Cardiac muscle cell (in vitro differentiated cells and primary cell): ENCODE results near the gene R3HDM2. TPM values are rescaled to one million over a fixed set of nuclear protein-coding genes. Genes with fewer than 3 reads are reported as not detected.

Source experiments
- DNase-seq, 2 donors: peaks; one replicate each; pipeline versions ENCODE4 v3.0.0 to v3.0.0-alpha.2; 2010 to 2017; ENCODE audit warnings: low read depth in 1 of 2, low spot score in 1 of 2
- H3K27ac ChIP-seq: fragments of 200-600 bp; sonication (generic); 2 replicates; pipeline ENCODE4 v1.5.1; 2016
- H3K27me3 ChIP-seq: fragments of 200-600 bp; sonication (generic); 2 replicates; pipeline ENCODE4 v1.6.0; 2016; ENCODE audit warnings: control low read depth
- H3K36me3 ChIP-seq: fragments of 200-600 bp; sonication (generic); 2 replicates; pipeline ENCODE4 v1.5.1; 2016; ENCODE audit warnings: control low read depth
- H3K4me1 ChIP-seq: fragments of 200-600 bp; sonication (generic); 2 replicates; pipeline ENCODE4 v1.8.1; 2017; ENCODE audit warnings: low read depth, mild to moderate bottlenecking, mixed run types
- H3K4me3 ChIP-seq: fragments of 200-600 bp; sonication (generic); 2 replicates; pipeline ENCODE4 v1.5.1; 2016; ENCODE audit warnings: mild to moderate bottlenecking
- H3K9me3 ChIP-seq: fragments of 200-600 bp; sonication (generic); 2 replicates; pipeline ENCODE4 v1.5.1; 2017; ENCODE audit warnings: low read depth, mild to moderate bottlenecking, control low read depth
- CTCF ChIP-seq: IDR thresholded peaks from 2 replicates; pipeline ENCODE4 v1.5.1; 2012; ENCODE audit warnings: low read depth, mild to moderate bottlenecking, low read length
- polyA plus RNA-seq: library from polyadenylated mRNA; unstranded; fragments of >200 nt; fragmentation: Nextera tagmentation; extraction: Ambion mirVana; gene quantifications from 2 replicates; pipeline ENCODE4 v1.2.1, GENCODE V29; 2016
- total RNA-seq: library from RNA; depleted of rRNA; stranded (reverse); fragments of >200 nt; gene quantifications from 2 replicates; pipeline ENCODE4 v1.2.3, GENCODE V29; 2016

R3HDM2 gene
- total and polyA plus RNA-seq, 2 experiments from 2014 or later = 23.3 to 59.9 TPM

- TF ChIP-seq CTCF = no peak
- H3K27ac ChIP-seq = no peak overlapping the region
- no peak for DNase-seq
- H3K27me3 ChIP-seq = peaks cover 68% of the 10 kb centered on the region
- H3K4me1 ChIP-seq = no peaks in the 10 kb centered on the region
- H3K36me3 ChIP-seq = no peaks in the 10 kb centered on the region
- no peak overlapping the region for H3K4me3 ChIP-seq
- no peaks in the 10 kb centered on the region for H3K9me3 ChIP-seq
Observed at GRCh38 chr12:57473392-57473791, 42.5 kb upstream of the R3HDM2 start.

GRCh38 chr12:57472391-57472790, 41.5 kb upstream of the R3HDM2 start:
- H3K27me3 ChIP-seq = peaks cover 58% of the 10 kb centered on the region

GRCh38 chr12:57471661-57472060, 40.8 kb upstream of the R3HDM2 start:
- no peaks in the 10 kb centered on the region for H3K4me1 ChIP-seq
- no peak overlapping the region for H3K4me3 ChIP-seq
- peaks cover 50% of the 10 kb centered on the region for H3K27me3 ChIP-seq
- no peak for DNase-seq
- H3K27ac ChIP-seq = no peak overlapping the region
- H3K36me3 ChIP-seq = no peaks in the 10 kb centered on the region
- TF ChIP-seq CTCF = no peak
- no peaks in the 10 kb centered on the region for H3K9me3 ChIP-seq

More at GRCh38 chr12:57472391-57472790, 41.5 kb upstream of the R3HDM2 start:
- no peak for DNase-seq
- Histone ChIP-seq H3K4me1 (no peaks in the 10 kb centered on the region), H3K4me3 (no peak overlapping the region), H3K36me3 (no peaks in the 10 kb centered on the region), H3K27ac (no peak overlapping the region), H3K9me3 (no peaks in the 10 kb centered on the region)
- no peak for TF ChIP-seq CTCF

- Histone ChIP-seq H3K27me3 (peaks cover 45% of the 10 kb centered on the region), H3K9me3 (no peaks in the 10 kb centered on the region), H3K4me3 (no peak overlapping the region), H3K27ac (no peak overlapping the region), H3K36me3 (no peaks in the 10 kb centered on the region), H3K4me1 (no peaks in the 10 kb centered on the region)
- no peak for TF ChIP-seq CTCF
- no peak for DNase-seq
Observed at GRCh38 chr12:57470970-57471656, 40.3 kb upstream of the R3HDM2 start.

- H3K27ac ChIP-seq = no peak overlapping the region
- no peak overlapping the region for H3K4me3 ChIP-seq
- DNase-seq = no peak
- no peaks in the 10 kb centered on the region for H3K9me3 ChIP-seq
- peaks cover 38% of the 10 kb centered on the region for H3K27me3 ChIP-seq
- H3K4me1 ChIP-seq = no peaks in the 10 kb centered on the region
- no peak for TF ChIP-seq CTCF
- no peaks in the 10 kb centered on the region for H3K36me3 ChIP-seq
Observed at GRCh38 chr12:57470286-57470969, 39.6 kb upstream of the R3HDM2 start.
